ENCODE data around the gene NDOR1.

DNA sequence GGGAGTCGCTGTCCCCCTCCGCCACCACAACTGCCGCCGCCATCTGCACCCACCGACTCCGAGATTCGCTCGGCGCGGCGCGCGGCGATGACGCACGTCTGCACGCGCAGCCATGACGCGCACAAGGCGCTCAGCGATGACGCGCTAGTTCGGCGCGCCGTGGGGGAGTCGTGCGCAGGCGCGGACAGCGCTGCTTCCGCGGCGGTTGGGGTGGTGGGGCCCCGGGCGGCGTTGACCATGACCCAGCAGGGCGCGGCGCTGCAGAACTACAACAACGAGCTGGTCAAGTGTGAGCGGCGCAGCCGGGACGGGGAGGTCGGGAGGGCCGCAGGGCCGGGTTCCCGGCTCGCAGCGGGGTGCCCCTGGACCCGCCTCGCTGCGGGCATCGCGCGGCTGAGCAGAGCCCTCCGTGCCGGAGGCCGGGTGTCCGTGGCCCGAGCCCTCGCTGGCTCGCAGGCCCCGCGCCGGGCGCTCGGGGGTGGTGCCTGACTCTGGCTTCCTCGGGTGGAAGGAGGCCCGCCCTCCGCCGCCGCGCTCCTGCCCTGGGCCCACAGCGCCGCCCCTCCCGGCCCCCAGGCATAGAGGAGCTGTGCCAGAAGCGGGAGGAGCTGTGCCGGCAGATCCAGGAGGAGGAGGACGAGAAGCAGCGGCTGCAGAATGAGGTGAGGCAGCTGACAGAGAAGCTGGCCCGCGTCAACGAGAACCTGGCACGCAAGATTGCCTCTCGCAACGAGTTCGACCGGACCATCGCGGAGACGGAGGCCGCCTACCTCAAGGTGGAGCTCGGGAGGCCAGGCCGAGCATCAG, 16.8 kb upstream of the NDOR1 start, which contains the start of the genes ANAPC2 and SSNA1:
- TF ChIP-seq, protein P1, sequence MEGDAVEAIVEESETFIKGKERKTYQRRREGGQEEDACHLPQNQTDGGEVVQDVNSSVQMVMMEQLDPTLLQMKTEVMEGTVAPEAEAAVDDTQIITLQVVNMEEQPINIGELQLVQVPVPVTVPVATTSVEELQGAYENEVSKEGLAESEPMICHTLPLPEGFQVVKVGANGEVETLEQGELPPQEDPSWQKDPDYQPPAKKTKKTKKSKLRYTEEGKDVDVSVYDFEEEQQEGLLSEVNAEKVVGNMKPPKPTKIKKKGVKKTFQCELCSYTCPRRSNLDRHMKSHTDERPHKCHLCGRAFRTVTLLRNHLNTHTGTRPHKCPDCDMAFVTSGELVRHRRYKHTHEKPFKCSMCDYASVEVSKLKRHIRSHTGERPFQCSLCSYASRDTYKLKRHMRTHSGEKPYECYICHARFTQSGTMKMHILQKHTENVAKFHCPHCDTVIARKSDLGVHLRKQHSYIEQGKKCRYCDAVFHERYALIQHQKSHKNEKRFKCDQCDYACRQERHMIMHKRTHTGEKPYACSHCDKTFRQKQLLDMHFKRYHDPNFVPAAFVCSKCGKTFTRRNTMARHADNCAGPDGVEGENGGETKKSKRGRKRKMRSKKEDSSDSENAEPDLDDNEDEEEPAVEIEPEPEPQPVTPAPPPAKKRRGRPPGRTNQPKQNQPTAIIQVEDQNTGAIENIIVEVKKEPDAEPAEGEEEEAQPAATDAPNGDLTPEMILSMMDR (IDR thresholded peaks at IDR 0.05; ENCODE audit: insufficient read depth, low read length) = no peak
- TF ChIP-seq, protein P2, sequence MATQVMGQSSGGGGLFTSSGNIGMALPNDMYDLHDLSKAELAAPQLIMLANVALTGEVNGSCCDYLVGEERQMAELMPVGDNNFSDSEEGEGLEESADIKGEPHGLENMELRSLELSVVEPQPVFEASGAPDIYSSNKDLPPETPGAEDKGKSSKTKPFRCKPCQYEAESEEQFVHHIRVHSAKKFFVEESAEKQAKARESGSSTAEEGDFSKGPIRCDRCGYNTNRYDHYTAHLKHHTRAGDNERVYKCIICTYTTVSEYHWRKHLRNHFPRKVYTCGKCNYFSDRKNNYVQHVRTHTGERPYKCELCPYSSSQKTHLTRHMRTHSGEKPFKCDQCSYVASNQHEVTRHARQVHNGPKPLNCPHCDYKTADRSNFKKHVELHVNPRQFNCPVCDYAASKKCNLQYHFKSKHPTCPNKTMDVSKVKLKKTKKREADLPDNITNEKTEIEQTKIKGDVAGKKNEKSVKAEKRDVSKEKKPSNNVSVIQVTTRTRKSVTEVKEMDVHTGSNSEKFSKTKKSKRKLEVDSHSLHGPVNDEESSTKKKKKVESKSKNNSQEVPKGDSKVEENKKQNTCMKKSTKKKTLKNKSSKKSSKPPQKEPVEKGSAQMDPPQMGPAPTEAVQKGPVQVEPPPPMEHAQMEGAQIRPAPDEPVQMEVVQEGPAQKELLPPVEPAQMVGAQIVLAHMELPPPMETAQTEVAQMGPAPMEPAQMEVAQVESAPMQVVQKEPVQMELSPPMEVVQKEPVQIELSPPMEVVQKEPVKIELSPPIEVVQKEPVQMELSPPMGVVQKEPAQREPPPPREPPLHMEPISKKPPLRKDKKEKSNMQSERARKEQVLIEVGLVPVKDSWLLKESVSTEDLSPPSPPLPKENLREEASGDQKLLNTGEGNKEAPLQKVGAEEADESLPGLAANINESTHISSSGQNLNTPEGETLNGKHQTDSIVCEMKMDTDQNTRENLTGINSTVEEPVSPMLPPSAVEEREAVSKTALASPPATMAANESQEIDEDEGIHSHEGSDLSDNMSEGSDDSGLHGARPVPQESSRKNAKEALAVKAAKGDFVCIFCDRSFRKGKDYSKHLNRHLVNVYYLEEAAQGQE (IDR thresholded peaks at IDR 0.05; ENCODE audit: insufficient replicate concordance, low read depth) = no peak
- TF ChIP-seq POLR2AphosphoS5 (IDR thresholded peaks at IDR 0.05; ENCODE audit: low read depth) = peak; percentile 91
- no peak for TF ChIP-seq SPI1 (IDR thresholded peaks at IDR 0.05; ENCODE audit: borderline replicate concordance, low read depth)
- no peak; the same call in 1 of the 2 replicates for TF ChIP-seq GABPA (IDR thresholded peaks at IDR 0.05; ENCODE audit: low read depth)

All from HL-60 (cell line).